Adrenal gland (tissue), 5 donors: ENCODE data around the gene LRPAP1.

Experiments used
- POLR2A ChIP-seq, 2 donors: fragments of 450-650 bp; IDR thresholded peaks; one replicate each; pipeline ENCODE4 v1.6.1; 2017; ENCODE audit warnings: antibody characterized with exemption in 2 of 2, mild to moderate bottlenecking in 2 of 2, moderate library complexity in 1 of 2
- TF ChIP-seq, protein P1 (sequence below), 6 experiments: fragments of 450-650 bp in 4 of 6; fragments of 200-600 bp in 2 of 6; sonication (generic) in 1 of 6; IDR thresholded peaks; 1 replicate in 5 of 6; 2 replicates in 1 of 6; pipeline versions ENCODE4 v1.5.1 to v1.8.0; 2016 to 2021; ENCODE audit warnings: antibody characterized with exemption in 6 of 6, mild to moderate bottlenecking in 2 of 6, moderate library complexity in 1 of 6
- donor health status: DM: no; HTN: no; CAD: no.

DNA sequence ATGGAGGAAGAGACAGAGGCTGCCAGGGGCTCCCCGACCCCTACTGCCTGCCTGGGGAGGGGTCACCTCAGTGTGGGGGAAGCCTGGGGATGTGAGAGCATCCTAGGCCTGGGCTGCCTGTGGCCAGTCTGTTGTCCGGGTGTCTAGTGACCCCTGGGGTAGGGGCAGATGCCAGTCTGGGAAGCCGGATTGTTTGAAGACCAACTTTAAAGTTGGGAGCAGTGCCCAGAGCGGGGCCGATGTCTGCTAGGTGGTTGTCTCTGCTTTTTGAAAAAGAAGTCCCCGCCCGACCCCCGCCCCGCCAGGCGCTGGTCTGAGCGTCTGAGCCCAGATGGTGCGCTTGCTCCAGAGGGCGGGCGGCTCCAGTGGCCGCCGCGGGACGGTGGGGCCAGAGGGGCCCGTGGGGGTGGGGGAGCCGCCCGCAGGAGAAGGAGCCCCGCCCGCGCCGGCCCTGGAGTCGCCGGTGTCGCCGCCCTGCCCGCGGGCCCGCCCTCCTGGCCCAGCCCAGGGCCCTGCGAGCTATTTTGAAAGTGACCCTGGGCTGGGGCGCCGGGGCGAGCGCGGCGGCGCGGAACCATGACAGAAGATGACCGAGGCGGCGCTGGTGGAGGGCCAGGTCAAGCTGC, 69.3 kb downstream of the LRPAP1 start, which contains the start of gene DOK7:
- TF ChIP-seq, protein P1, sequence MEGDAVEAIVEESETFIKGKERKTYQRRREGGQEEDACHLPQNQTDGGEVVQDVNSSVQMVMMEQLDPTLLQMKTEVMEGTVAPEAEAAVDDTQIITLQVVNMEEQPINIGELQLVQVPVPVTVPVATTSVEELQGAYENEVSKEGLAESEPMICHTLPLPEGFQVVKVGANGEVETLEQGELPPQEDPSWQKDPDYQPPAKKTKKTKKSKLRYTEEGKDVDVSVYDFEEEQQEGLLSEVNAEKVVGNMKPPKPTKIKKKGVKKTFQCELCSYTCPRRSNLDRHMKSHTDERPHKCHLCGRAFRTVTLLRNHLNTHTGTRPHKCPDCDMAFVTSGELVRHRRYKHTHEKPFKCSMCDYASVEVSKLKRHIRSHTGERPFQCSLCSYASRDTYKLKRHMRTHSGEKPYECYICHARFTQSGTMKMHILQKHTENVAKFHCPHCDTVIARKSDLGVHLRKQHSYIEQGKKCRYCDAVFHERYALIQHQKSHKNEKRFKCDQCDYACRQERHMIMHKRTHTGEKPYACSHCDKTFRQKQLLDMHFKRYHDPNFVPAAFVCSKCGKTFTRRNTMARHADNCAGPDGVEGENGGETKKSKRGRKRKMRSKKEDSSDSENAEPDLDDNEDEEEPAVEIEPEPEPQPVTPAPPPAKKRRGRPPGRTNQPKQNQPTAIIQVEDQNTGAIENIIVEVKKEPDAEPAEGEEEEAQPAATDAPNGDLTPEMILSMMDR (IDR thresholded peaks at IDR 0.05): no peak
- TF ChIP-seq POLR2A (IDR thresholded peaks at IDR 0.05): no peak
